Stimulated activated CD4-positive, alpha-beta T cell treated with anti-CD3 and anti-CD28 coated beads, Interleukin-12 subunit alpha, Interleukin-12 subunit beta, amount 100 ng/mL, for 24 hours (primary cell): ENCODE results near the gene SLC7A9.

ENCODE experiments used
- DNase-seq, 2 experiments: peaks; one replicate each; pipeline ENCODE4 v3.0.0-alpha.2; 2020; ENCODE audit warnings: low read depth in 2 of 2

SLC7A9 gene

GRCh38 chr19:32869369-32869965, at the start of gene SLC7A9:
TSS of gene SLC7A9 (minus strand) at chr19:32869767. CDS start at chr19:32868534, 1,233 bp downstream.
- DNase-seq = no peak

- DNase-seq = no peak
These were observed 49.8 kb upstream of the SLC7A9 start for GRCh38 chr19:32919365-32919764.

- DNase-seq = no peak
These were observed 48.0 kb upstream of the SLC7A9 start for GRCh38 chr19:32917616-32917996.

- no peak for DNase-seq
These were observed 47.5 kb upstream of the SLC7A9 start for GRCh38 chr19:32916969-32917615.

GRCh38 chr19:32914879-32915660, 45.5 kb upstream of the SLC7A9 start:
- DNase-seq = no peak

- no peak for DNase-seq
These were observed 41.9 kb upstream of the SLC7A9 start for GRCh38 chr19:32911467-32911866.

GRCh38 chr19:32910874-32911273, 41.3 kb upstream of the SLC7A9 start:
- no peak for DNase-seq

GRCh38 chr19:32910094-32910493, 40.5 kb upstream of the SLC7A9 start:
- no peak for DNase-seq

GRCh38 chr19:32909257-32909656, 39.7 kb upstream of the SLC7A9 start:
- no peak for DNase-seq

- DNase-seq = no peak
These were observed 39.1 kb upstream of the SLC7A9 start for GRCh38 chr19:32908641-32909190.

- no peak for DNase-seq
These were observed 32.9 kb upstream of the SLC7A9 start for GRCh38 chr19:32902448-32902847.

- DNase-seq = no peak
These were observed 32.1 kb upstream of the SLC7A9 start for GRCh38 chr19:32901504-32902161.

GRCh38 chr19:32896516-32897214, 27.1 kb upstream of the SLC7A9 start:
- DNase-seq = no peak

GRCh38 chr19:32895384-32895783, 25.8 kb upstream of the SLC7A9 start:
- no peak for DNase-seq

GRCh38 chr19:32891609-32892008, 22.0 kb upstream of the SLC7A9 start:
- DNase-seq = no peak

- DNase-seq = no peak
These were observed 21.3 kb upstream of the SLC7A9 start for GRCh38 chr19:32890841-32891240.

GRCh38 chr19:32890326-32890725, 20.8 kb upstream of the SLC7A9 start:
- no peak for DNase-seq

GRCh38 chr19:32889137-32889934, 19.8 kb upstream of the SLC7A9 start:
- no peak for DNase-seq

- DNase-seq = no peak
These were observed 18.1 kb upstream of the SLC7A9 start for GRCh38 chr19:32887572-32888215.

GRCh38 chr19:32886241-32886640, 16.7 kb upstream of the SLC7A9 start:
- no peak for DNase-seq
